ENCODE measurements around the gene TMEM161A. TPM values are rescaled to one million over a fixed set of nuclear protein-coding genes. Genes with fewer than 3 reads are reported as not detected.

The TMEM161A gene
- total and polyA plus RNA-seq, 9 of the 15 experiments (the other 6 are each of a cell fraction or from before 2014, with no cell fraction given) = 0.63 to 92.3 (median 38.9) TPM

DNA sequence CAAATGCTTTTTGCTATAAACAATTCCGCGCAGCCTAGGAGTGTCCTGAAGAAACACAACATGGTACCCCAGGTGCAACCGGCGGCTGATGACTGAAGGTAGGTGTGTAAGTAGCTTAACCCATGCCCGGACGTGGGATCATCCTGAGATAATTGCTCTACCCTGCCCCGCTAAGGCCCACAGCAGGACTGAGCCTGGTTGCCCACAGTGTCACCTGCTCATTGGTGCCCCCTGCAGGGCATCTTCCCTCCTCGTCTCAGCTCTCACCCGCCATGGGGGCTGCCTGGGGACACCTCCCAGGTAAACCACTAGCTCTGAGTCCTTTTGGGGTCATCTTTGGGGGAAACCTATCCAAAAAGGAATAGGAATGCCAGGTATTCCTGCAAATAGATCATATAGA lies 22.3 kb downstream of the TMEM161A start:
- Histone ChIP-seq H3K27ac (ENCODE audit: extremely low read depth, low read depth, low read length) (no peak overlapping the region), H3K4me2 (ENCODE audit: insufficient read depth, low read length) (no peak overlapping the region), H4K20me1 (replicated peaks; ENCODE audit: control insufficient read depth, insufficient read depth, low read length) (0 out of 2 replicates have a peak, but pooled peaks cover 2% of the 10 kb centered on the region), H3K4me1 (replicated peaks in 1 of 2; ENCODE audit: control insufficient read depth in 2 of 2, insufficient read depth in 2 of 2, low read length in 2 of 2) (peaks cover 16 to 44% of the 10 kb centered on the region in 2 experiments), H3K27me3 (ENCODE audit: control insufficient read depth in 2 of 2, insufficient read depth in 2 of 2, low read length in 2 of 2) (no peaks in the 10 kb centered on the region), H3K9me1 (ENCODE audit: control insufficient read depth, insufficient read depth, low read length) (peaks cover 4% of the 10 kb centered on the region), H3K4me3 (no peak overlapping the region), H3K79me2 (ENCODE audit: control insufficient read depth, insufficient read depth, low read length) (no peaks in the 10 kb centered on the region; the same call in 2 of the 3 replicates), H2AFZ (ENCODE audit: low read depth, low read length) (no peak overlapping the region), H3K9me3 (replicated peaks; ENCODE audit: control insufficient read depth, insufficient read depth, low read depth, low read length) (no peaks in the 10 kb centered on the region), H3K36me3 (ENCODE audit: control insufficient read depth, insufficient read depth, low read length) (peaks cover 29% of the 10 kb centered on the region; the same call in 2 of the 3 replicates), H3K9ac (ENCODE audit: insufficient read depth in 1 of 2, low read depth in 2 of 2, low read length in 2 of 2) (no peak overlapping the region)
- POLR2A ChIA-PET = interaction anchor here (0.6 to 1.7 kb wide), 8 partner anchors 11 to 1499 kb away, joined by 3 to 9 read pairs (median 3); partner anchors contain the start of gene SLC25A42
- intact Hi-C loops (cut with micrococcal nuclease) = no loop called here
- BruUV-seq (replicated peaks) = no TSS peak
- ATAC-seq (peak; percentile 31), DNase-seq (ENCODE audit: extremely low read depth in 1 of 4, low spot score in 3 of 4) (peak; percentile 66 to 73 (median 70)), FAIRE-seq (peak; percentile 75)
- CTCF ChIA-PET (ENCODE audit: low intra/inter-chr PET ratio) = interaction anchor here (0.8 kb wide), 1 partner anchor 63 kb away, joined by 4 read pairs; no protein-coding TSS in a partner anchor
- in situ Hi-C loops (cut with MboI) = no loop called here
- 69% methylated on average over 9 of the region's 9 CpGs for WGBS (ENCODE audit: insufficient coverage, low coverage, missing lambda C conversion rate)
- TF ChIP-seq YY1 (IDR thresholded peaks at IDR 0.05; ENCODE audit: borderline replicate concordance in 1 of 3, control insufficient read depth in 1 of 3, extremely low read depth in 1 of 3, insufficient read depth in 3 of 3, insufficient read length in 1 of 3, insufficient replicate concordance in 2 of 3, low read depth in 1 of 3, low read length in 2 of 3) (peak in 1 of 3 experiments; percentile 20), ZNF134 (CRISPR knock-in tag; conservative IDR thresholded peaks at IDR 0.05) (no peak), FOS (IDR thresholded peaks at IDR 0.05; ENCODE audit: extremely low read depth, insufficient read length) (no peak), RCOR1 (IDR thresholded peaks at IDR 0.05; ENCODE audit: borderline replicate concordance in 1 of 2, low read depth in 2 of 2, low read length in 2 of 2) (no peak), ZNF174 (CRISPR knock-in tag; IDR thresholded peaks at IDR 0.05) (no peak), MECOM (CRISPR knock-in tag; IDR thresholded peaks at IDR 0.05) (no peak), ZNF444 (CRISPR knock-in tag; IDR thresholded peaks at IDR 0.05) (no peak), NONO (IDR thresholded peaks at IDR 0.05; ENCODE audit: low read depth in 2 of 2, low read length in 1 of 2) (0 out of 4 replicates have a peak, but pooled peaks of 1 of the 2 experiments have one; percentile 8), ARID3A (IDR thresholded peaks at IDR 0.05; ENCODE audit: borderline replicate concordance, low read depth, low read length) (no peak), PRPF4 (IDR thresholded peaks at IDR 0.05; ENCODE audit: insufficient read depth, low read depth, low read length, poor library complexity, severe bottlenecking) (no peak), KAT7 (CRISPR knock-in tag; IDR thresholded peaks at IDR 0.05; ENCODE audit: borderline replicate concordance) (no peak)
- TF ChIP-seq, protein P1, sequence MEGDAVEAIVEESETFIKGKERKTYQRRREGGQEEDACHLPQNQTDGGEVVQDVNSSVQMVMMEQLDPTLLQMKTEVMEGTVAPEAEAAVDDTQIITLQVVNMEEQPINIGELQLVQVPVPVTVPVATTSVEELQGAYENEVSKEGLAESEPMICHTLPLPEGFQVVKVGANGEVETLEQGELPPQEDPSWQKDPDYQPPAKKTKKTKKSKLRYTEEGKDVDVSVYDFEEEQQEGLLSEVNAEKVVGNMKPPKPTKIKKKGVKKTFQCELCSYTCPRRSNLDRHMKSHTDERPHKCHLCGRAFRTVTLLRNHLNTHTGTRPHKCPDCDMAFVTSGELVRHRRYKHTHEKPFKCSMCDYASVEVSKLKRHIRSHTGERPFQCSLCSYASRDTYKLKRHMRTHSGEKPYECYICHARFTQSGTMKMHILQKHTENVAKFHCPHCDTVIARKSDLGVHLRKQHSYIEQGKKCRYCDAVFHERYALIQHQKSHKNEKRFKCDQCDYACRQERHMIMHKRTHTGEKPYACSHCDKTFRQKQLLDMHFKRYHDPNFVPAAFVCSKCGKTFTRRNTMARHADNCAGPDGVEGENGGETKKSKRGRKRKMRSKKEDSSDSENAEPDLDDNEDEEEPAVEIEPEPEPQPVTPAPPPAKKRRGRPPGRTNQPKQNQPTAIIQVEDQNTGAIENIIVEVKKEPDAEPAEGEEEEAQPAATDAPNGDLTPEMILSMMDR (IDR thresholded peaks at IDR 0.05 in 2 of 3, conservative IDR thresholded peaks at IDR 0.05 in 1 of 3; ENCODE audit: insufficient read depth in 2 of 3, low read depth in 1 of 3, low read length in 3 of 3) = peak; percentile 85 to 96 (median 88)
- TF ChIP-seq, protein P2, sequence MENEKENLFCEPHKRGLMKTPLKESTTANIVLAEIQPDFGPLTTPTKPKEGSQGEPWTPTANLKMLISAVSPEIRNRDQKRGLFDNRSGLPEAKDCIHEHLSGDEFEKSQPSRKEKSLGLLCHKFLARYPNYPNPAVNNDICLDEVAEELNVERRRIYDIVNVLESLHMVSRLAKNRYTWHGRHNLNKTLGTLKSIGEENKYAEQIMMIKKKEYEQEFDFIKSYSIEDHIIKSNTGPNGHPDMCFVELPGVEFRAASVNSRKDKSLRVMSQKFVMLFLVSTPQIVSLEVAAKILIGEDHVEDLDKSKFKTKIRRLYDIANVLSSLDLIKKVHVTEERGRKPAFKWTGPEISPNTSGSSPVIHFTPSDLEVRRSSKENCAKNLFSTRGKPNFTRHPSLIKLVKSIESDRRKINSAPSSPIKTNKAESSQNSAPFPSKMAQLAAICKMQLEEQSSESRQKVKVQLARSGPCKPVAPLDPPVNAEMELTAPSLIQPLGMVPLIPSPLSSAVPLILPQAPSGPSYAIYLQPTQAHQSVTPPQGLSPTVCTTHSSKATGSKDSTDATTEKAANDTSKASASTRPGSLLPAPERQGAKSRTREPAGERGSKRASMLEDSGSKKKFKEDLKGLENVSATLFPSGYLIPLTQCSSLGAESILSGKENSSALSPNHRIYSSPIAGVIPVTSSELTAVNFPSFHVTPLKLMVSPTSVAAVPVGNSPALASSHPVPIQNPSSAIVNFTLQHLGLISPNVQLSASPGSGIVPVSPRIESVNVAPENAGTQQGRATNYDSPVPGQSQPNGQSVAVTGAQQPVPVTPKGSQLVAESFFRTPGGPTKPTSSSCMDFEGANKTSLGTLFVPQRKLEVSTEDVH (IDR thresholded peaks at IDR 0.05; ENCODE audit: low read depth, partially characterized antibody) = no peak
- TF ChIP-seq, protein P3, sequence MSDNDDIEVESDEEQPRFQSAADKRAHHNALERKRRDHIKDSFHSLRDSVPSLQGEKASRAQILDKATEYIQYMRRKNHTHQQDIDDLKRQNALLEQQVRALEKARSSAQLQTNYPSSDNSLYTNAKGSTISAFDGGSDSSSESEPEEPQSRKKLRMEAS (CRISPR knock-in tag; IDR thresholded peaks at IDR 0.05) = 0 out of 2 replicates have a peak, but pooled peaks have one; percentile 34
